Osteocyte (in vitro differentiated cells): ENCODE results near the gene WNT7B. TPM values are rescaled to one million over a fixed set of nuclear protein-coding genes. Genes with fewer than 3 reads are reported as not detected.

Experiments used
- DNase-seq: peaks from one replicate; pipeline ENCODE4 v3.0.0; 2021; ENCODE audit warnings: mixed read lengths; ENCODE audit not compliant: unreplicated experiment; ENCODE audit errors: extremely low spot score
- H3K27ac Mint-ChIP-seq: one replicate; pipeline ENCODE4 v1.8.0; 2021; ENCODE audit warnings: mild to moderate bottlenecking, mixed read lengths; ENCODE audit not compliant: unreplicated experiment
- H3K27me3 Mint-ChIP-seq: one replicate; pipeline ENCODE4 v1.8.0; 2021; ENCODE audit warnings: mixed read lengths; ENCODE audit not compliant: unreplicated experiment
- H3K36me3 Mint-ChIP-seq: one replicate; pipeline ENCODE4 v1.8.0; 2021; ENCODE audit warnings: mixed read lengths; ENCODE audit not compliant: unreplicated experiment
- H3K4me1 Mint-ChIP-seq: one replicate; pipeline ENCODE4 v1.8.0; 2021; ENCODE audit warnings: mixed read lengths; ENCODE audit not compliant: unreplicated experiment
- H3K4me3 Mint-ChIP-seq: one replicate; pipeline ENCODE4 v1.8.0; 2021; ENCODE audit warnings: mild to moderate bottlenecking, moderate library complexity, mixed read lengths; ENCODE audit not compliant: unreplicated experiment
- H3K9me3 Mint-ChIP-seq: one replicate; pipeline ENCODE4 v1.8.0; 2021; ENCODE audit warnings: mixed read lengths; ENCODE audit not compliant: unreplicated experiment
- CTCF ChIP-seq: fragments of 200-600 bp; sonication (generic); IDR thresholded peaks from 2 replicates; pipeline ENCODE4 v1.5.0; 2021; ENCODE audit warnings: antibody characterized with exemption, mild to moderate bottlenecking, moderate library complexity
- total RNA-seq: library from RNA; stranded (reverse); gene quantifications from 2 replicates; pipeline ENCODE4 v1.2.1, GENCODE V29; 2021

Gene WNT7B
- total RNA-seq, 1 donor from 2014 or later = 2.3 TPM

GRCh38 chr22:45903355-45904135, 73.4 kb downstream of the WNT7B start:
- Mint-ChIP-seq H3K36me3 (no peaks in the 10 kb centered on the region), H3K4me1 (peaks cover 35% of the 10 kb centered on the region), H3K9me3 (no peaks in the 10 kb centered on the region), H3K27ac (peak overlapping the region; percentile 23), H3K27me3 (peaks cover 16% of the 10 kb centered on the region), H3K4me3 (no peak overlapping the region)
- no peak for TF ChIP-seq CTCF
- DNase-seq = no peak

DNA sequence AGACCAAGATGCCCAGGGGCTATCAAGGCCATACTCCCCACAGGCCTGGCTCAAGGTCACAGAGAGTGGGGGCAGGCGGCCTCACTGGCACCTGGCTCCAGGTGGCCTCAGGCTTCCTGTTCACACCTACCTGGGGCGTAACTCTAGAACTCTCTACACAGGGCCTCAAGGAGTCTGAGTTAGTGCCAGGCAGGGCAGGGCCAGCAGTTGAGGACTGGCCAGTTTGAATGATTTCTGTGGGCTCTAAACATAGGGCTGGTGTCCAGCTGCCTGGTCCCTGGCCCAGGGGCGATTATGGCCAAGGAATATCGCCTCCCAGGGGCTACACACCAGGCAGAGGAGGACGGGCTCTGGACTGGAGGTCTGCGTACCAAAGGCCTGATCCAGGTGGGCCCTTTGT, 79.2 kb downstream of the WNT7B start:
- Mint-ChIP-seq H3K9me3 (no peaks in the 10 kb centered on the region), H3K36me3 (no peaks in the 10 kb centered on the region)

DNA sequence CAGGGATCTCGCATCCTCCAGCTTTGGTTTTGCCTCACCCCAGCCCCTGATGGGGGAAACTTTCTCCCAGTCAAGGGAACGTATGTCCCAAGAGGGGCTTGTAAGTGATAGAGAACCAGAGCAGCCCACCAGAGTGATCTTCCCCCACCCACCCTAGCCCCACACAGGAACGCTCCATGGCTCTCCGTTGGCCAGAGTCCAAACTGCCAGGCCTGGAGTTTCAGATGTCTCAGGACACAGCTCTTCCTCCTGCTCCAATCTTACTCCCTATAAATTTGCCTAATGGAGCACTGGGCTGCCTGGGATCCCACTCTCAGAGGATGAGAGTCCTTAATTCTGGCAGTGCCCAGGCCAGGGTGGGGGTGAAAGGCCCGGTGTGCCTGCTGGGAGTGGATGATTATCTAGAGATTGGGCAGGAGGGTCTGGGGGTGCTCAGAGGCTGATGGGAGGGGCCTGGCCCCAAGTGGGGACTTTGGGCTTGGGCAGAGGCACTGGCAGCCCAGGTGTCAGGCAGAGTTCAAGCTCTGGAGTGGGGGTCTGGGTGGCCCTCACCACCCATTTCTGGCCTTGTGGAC, 79.9 kb downstream of the WNT7B start:
- Mint-ChIP-seq H3K4me3 (no peak overlapping the region), H3K27ac (no peak overlapping the region)
- DNase-seq = no peak

More for the DNA sequence above, 79.2 kb downstream of the WNT7B start:
- no peak overlapping the region for H3K27ac Mint-ChIP-seq
- H3K4me1 Mint-ChIP-seq = peaks cover 3% of the 10 kb centered on the region
- no peak for TF ChIP-seq CTCF
- DNase-seq = no peak
- H3K4me3 Mint-ChIP-seq = no peak overlapping the region
- H3K27me3 Mint-ChIP-seq = peaks cover 16% of the 10 kb centered on the region

GRCh38 chr22:45896153-45896951, 80.6 kb downstream of the WNT7B start:
- no peak for DNase-seq
- peaks cover 16% of the 10 kb centered on the region for H3K27me3 Mint-ChIP-seq
- no peak overlapping the region for H3K4me3 Mint-ChIP-seq
- no peak for TF ChIP-seq CTCF
- no peak overlapping the region for H3K27ac Mint-ChIP-seq
- no peaks in the 10 kb centered on the region for H3K36me3 Mint-ChIP-seq
- no peaks in the 10 kb centered on the region for H3K9me3 Mint-ChIP-seq
- H3K4me1 Mint-ChIP-seq = no peaks in the 10 kb centered on the region

More for the DNA sequence above, 79.9 kb downstream of the WNT7B start:
- no peak for TF ChIP-seq CTCF
- Mint-ChIP-seq H3K36me3 (no peaks in the 10 kb centered on the region), H3K9me3 (no peaks in the 10 kb centered on the region), H3K4me1 (no peaks in the 10 kb centered on the region), H3K27me3 (peaks cover 16% of the 10 kb centered on the region)
